Activated naive CD8-positive, alpha-beta T cell (primary cell): ENCODE measurements around the gene DHRS4.
"Not testable (repeated sequence)": the region's sequence is repeated elsewhere in the genome, so short reads cannot be mapped to it uniquely, and the experiment has no call there.

Experiments used
- H3K27ac Mint-ChIP-seq: one replicate; pipeline ENCODE4 v1.8.0; 2021; ENCODE audit warnings: mixed read lengths
- H3K27me3 Mint-ChIP-seq: one replicate; pipeline ENCODE4 v1.8.0; 2021; ENCODE audit warnings: mixed read lengths
- H3K36me3 Mint-ChIP-seq: one replicate; pipeline ENCODE4 v1.8.0; 2021; ENCODE audit warnings: mixed read lengths
- H3K4me1 Mint-ChIP-seq: one replicate; pipeline ENCODE4 v1.8.0; 2021; ENCODE audit warnings: low read depth, mixed read lengths
- H3K4me3 Mint-ChIP-seq: one replicate; pipeline ENCODE4 v1.8.0; 2021; ENCODE audit warnings: mild to moderate bottlenecking, mixed read lengths
- H3K9me3 Mint-ChIP-seq: one replicate; pipeline ENCODE4 v1.8.0; 2021; ENCODE audit warnings: low read depth, mixed read lengths

DHRS4 gene

GRCh38 chr14:23988607-23989363 is 35.2 kb downstream of the DHRS4 start, which contains the start of gene DHRS4L2:
DHRS4L2 (plus strand) TSS chr14:23988929; CDS start chr14:23988948, 19 bp downstream.
- not testable (repeated sequence) for H3K27me3 Mint-ChIP-seq, H3K36me3 Mint-ChIP-seq, H3K9me3 Mint-ChIP-seq
- peak within 1 kb of the TSS; percentile 76 for H3K4me3 Mint-ChIP-seq
- H3K4me1 Mint-ChIP-seq, result peaks cover 24% of the 10 kb centered on the region
- peak within 1 kb of the TSS; percentile 70 for H3K27ac Mint-ChIP-seq

GRCh38 chr14:23989734-23990445 is 36.3 kb downstream of the DHRS4 start:
- not testable (repeated sequence) for H3K36me3 Mint-ChIP-seq, H3K27me3 Mint-ChIP-seq, H3K9me3 Mint-ChIP-seq, H3K27ac Mint-ChIP-seq
- Mint-ChIP-seq H3K4me3 (peak overlapping the region; percentile 76), H3K4me1 (peaks cover 24% of the 10 kb centered on the region)

- H3K27ac Mint-ChIP-seq, H3K9me3 Mint-ChIP-seq, H3K4me3 Mint-ChIP-seq, H3K36me3 Mint-ChIP-seq, H3K27me3 Mint-ChIP-seq: not testable (repeated sequence)
- H3K4me1 Mint-ChIP-seq, result peaks cover 24% of the 10 kb centered on the region
Observed at GRCh38 chr14:23990961-23991360, 37.4 kb downstream of the DHRS4 start.

DNA sequence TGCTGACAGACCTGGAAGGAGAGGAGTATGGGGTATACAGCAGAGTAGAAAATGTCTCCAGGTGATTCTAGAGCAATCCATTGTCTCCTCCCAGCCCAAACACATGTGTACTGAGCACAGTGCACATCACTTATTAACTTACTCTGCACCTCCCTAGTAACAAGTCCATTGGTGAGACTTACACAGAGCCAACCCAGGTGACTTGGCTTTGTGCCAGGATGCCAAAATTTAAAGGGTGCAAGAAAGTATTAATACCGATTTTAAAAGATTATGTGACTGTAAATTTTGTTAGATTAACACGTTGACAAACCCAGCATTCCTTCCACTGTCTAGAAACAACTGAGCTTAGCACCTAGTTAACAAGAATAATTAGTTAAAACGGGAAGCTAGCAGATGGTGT is 39.5 kb downstream of the DHRS4 start:
- not testable (repeated sequence) for H3K9me3 Mint-ChIP-seq, H3K36me3 Mint-ChIP-seq, H3K4me3 Mint-ChIP-seq, H3K27me3 Mint-ChIP-seq, H3K27ac Mint-ChIP-seq
- H3K4me1 Mint-ChIP-seq, result peaks cover 11% of the 10 kb centered on the region

- H3K36me3 Mint-ChIP-seq, H3K27ac Mint-ChIP-seq, H3K4me3 Mint-ChIP-seq, H3K4me1 Mint-ChIP-seq, H3K9me3 Mint-ChIP-seq, H3K27me3 Mint-ChIP-seq: not testable (repeated sequence)
Observed at GRCh38 chr14:23996009-23996408, 42.4 kb downstream of the DHRS4 start.

- H3K36me3 Mint-ChIP-seq, H3K27me3 Mint-ChIP-seq, H3K27ac Mint-ChIP-seq, H3K4me3 Mint-ChIP-seq, H3K4me1 Mint-ChIP-seq, H3K9me3 Mint-ChIP-seq: not testable (repeated sequence)
Observed at GRCh38 chr14:23996825-23997224, 43.3 kb downstream of the DHRS4 start.

DNA sequence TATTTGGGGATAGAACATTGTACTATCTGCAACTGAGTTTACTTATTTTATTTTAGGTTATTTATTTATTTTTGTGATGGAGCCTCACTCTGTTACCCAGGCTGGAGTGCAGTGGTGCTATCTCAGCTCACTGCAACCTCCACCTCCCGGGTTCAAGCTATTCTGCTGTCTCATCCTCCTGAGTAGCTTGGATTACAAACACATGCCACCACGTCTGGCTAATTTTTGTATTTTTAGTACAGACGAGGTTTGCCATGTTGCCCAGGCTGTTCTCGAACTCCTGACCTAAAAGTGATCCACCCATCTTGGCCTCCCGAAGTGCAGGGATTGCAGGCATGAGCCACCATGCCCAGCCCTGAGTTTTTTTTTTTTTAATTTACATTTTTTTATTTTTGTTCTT is 46.1 kb downstream of the DHRS4 start:
- H3K36me3 Mint-ChIP-seq, H3K4me3 Mint-ChIP-seq, H3K27me3 Mint-ChIP-seq, H3K9me3 Mint-ChIP-seq, H3K27ac Mint-ChIP-seq, H3K4me1 Mint-ChIP-seq: not testable (repeated sequence)

- not testable (repeated sequence) for H3K27me3 Mint-ChIP-seq, H3K4me3 Mint-ChIP-seq, H3K27ac Mint-ChIP-seq, H3K4me1 Mint-ChIP-seq, H3K9me3 Mint-ChIP-seq, H3K36me3 Mint-ChIP-seq
Observed at GRCh38 chr14:24001078-24001477, 47.5 kb downstream of the DHRS4 start.

DNA sequence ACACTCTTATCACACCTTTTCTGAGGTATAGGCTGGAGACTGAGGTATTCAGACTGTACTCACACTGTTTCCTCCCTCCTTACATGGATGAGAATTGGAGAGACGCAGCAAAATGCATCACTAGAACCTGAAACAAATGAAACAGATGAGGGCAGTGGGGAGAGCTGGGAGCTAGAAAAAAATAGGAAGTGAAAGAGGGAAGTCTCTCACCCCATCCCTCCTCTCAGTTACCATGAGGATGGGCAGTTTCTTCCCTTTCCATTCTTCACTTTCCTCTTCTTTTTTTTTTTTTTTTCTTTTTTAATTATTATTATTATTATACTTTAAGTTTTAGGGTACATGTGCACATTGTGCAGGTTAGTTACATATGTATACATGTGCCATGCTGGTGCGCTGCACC is 48.1 kb downstream of the DHRS4 start:
- not testable (repeated sequence) for H3K36me3 Mint-ChIP-seq, H3K4me1 Mint-ChIP-seq, H3K27ac Mint-ChIP-seq

DNA sequence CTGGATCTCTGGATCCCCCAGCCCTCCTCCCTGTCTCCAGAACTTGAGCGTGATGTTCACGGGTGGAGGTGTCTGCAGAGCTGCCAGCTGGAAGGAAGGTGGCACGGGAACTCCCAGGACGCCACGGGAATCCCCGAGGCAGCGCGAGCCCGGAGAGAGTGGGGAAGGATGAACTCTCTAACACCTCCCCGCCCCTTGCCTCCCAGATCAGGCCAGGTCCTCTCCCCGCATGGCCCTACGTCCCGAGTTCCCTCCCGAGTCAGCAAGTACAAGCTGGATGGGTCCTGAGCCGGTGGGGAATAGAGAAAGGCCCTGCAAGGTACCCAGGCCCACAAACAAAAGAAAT is 52.9 kb downstream of the DHRS4 start:
- H3K9me3 Mint-ChIP-seq, H3K36me3 Mint-ChIP-seq, H3K27me3 Mint-ChIP-seq, H3K27ac Mint-ChIP-seq: not testable (repeated sequence)
- Mint-ChIP-seq H3K4me3 (peak overlapping the region; percentile 44), H3K4me1 (peaks cover 35% of the 10 kb centered on the region)

More for the DNA sequence above, 48.1 kb downstream of the DHRS4 start:
- not testable (repeated sequence) for H3K4me3 Mint-ChIP-seq, H3K9me3 Mint-ChIP-seq, H3K27me3 Mint-ChIP-seq

GRCh38 chr14:24006817-24007652 is 53.5 kb downstream of the DHRS4 start:
- H3K4me3 Mint-ChIP-seq, result peak overlapping the region; percentile 67
- not testable (repeated sequence) for H3K9me3 Mint-ChIP-seq, H3K36me3 Mint-ChIP-seq, H3K27me3 Mint-ChIP-seq
- peaks cover 35% of the 10 kb centered on the region for H3K4me1 Mint-ChIP-seq
- peak overlapping the region; percentile 66 for H3K27ac Mint-ChIP-seq

- no peaks in the 10 kb centered on the region for H3K9me3 Mint-ChIP-seq
- H3K4me3 Mint-ChIP-seq, result peak overlapping the region; percentile 1
- H3K27ac Mint-ChIP-seq, result peak overlapping the region; percentile 81
- H3K27me3 Mint-ChIP-seq, result no peaks in the 10 kb centered on the region
- peaks cover 35% of the 10 kb centered on the region for H3K4me1 Mint-ChIP-seq
- H3K36me3 Mint-ChIP-seq, result no peaks in the 10 kb centered on the region
Observed at GRCh38 chr14:24011051-24011450, 57.5 kb downstream of the DHRS4 start.

DNA sequence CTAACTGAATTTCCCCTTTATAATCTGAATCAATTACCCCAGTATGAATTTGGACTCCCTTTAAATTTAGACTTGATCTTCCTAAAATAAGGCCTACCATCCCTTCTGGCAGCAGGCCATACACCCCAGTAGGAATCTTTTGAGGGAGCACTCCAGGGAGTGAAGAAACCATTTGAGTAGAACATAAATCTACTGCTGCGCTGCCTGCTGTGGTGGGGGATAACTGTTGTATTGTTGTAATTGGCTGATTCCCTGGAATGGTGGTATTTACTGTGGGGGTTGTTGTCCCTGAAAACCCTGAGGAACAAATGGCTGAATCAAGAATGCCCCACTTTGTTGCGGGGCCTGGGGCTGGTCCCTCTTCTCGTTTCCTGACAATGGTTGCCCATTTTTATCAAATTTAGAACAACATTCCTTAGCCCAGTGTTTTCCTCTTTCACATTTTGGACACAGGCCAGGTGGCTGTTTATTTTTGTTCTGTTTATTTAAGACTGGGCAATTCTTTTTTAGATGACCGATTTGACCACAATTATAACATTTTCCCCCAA is 59.2 kb downstream of the DHRS4 start:
- H3K27ac Mint-ChIP-seq, H3K36me3 Mint-ChIP-seq, H3K4me3 Mint-ChIP-seq, H3K27me3 Mint-ChIP-seq, H3K9me3 Mint-ChIP-seq: not testable (repeated sequence)
- H3K4me1 Mint-ChIP-seq, result peaks cover 34% of the 10 kb centered on the region

DNA sequence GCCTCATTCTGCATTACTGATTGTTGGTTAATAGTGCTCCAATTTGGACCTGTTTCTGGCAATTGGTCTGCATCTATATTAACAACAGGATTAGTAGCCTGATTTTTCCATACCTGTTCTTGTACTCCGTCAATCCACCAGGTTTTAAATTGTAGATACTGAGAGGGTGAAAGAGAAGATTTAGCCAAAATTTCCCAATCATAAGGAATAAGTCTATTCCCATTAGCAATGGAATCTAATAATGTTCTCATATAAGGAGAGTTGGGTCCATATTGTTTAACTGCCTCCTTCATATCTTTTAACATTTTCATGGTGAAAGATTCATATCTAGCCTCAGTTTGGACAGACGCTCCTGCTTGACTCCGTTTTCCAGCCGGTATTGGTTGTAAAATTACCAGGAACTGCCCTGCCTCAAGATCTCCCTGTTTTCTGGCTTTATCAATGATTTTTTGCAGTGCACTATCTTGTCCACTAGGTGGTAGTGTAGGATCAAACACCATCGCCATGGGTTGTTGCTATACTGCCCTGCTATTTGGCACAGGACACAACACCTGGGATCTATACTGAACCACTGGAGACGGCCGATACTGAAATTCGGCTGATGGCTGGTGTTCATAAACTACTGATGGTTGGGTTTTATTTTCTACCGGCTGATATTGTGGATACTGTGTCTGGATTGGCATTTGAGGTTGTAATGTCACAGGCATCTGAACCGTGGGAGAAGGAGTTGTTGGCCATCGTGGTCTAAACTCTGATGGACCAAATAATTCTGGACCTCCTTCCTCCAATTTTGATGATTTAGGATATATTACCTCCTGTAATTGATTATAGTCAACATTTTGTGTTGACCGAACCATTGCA is 60.3 kb downstream of the DHRS4 start:
- Mint-ChIP-seq H3K9me3 (peaks cover 7% of the 10 kb centered on the region), H3K4me3 (no peak overlapping the region), H3K27me3 (no peaks in the 10 kb centered on the region), H3K27ac (no peak overlapping the region), H3K36me3 (peaks cover 7% of the 10 kb centered on the region), H3K4me1 (peaks cover 23% of the 10 kb centered on the region)
